A549 treated with dexamethasone at 1 μM for 4 hours (cell line): ENCODE results near the gene BGN. TPM values are rescaled to one million over a fixed set of nuclear protein-coding genes. Genes with fewer than 3 reads are reported as not detected.

Source experiments
- total RNA-seq: library from RNA; stranded (reverse); fragments of 200-300 nt; extraction: Qiagen RNA extraction; gene quantifications from 5 replicates; pipeline ENCODE4 v1.2.3, GENCODE V29; 2022

BGN gene
- total RNA-seq, result 0.06 to 0.08 TPM in 2 of 5 replicates, not detected in the others

DNA sequence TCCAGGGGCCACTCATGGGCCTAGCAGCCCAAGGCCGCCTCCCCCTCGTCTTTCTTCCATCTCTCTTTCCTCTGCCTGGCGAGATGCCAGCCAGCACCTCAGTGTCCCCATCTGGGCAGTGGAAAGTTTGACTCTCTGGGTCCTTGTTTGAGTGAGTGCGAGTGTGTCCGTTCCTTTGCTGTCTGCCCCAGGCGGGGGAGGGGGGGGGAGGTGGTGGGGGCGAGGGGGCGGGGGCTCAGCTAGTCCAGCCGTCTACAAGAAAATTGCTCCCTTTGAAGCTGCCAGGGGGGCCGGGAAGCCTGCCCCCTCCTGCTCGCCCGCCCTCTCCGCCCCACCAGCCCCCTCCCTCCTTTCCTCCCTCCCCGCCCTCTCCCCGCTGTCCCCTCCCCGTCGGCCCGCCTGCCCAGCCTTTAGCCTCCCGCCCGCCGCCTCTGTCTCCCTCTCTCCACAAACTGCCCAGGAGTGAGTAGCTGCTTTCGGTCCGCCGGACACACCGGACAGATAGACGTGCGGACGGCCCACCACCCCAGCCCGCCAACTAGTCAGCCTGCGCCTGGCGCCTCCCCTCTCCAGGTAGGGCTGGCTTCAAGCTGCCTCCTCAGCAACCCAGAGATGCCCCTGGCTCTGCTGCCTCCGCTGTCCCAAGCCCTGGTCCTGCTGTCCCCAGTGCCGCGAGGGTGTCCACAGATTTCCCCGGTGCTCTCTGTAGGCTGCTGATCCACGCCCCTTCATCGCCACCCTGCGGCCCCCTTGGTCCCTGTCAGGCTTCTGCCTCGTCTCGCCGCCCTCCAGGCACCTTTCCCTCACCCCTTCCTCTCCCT lies at the start of gene BGN:
BGN (plus strand) TSS at position 440 of the 821 bp plus-strand sequence. CDS start 9,652 bp downstream, outside the sequence.

DNA sequence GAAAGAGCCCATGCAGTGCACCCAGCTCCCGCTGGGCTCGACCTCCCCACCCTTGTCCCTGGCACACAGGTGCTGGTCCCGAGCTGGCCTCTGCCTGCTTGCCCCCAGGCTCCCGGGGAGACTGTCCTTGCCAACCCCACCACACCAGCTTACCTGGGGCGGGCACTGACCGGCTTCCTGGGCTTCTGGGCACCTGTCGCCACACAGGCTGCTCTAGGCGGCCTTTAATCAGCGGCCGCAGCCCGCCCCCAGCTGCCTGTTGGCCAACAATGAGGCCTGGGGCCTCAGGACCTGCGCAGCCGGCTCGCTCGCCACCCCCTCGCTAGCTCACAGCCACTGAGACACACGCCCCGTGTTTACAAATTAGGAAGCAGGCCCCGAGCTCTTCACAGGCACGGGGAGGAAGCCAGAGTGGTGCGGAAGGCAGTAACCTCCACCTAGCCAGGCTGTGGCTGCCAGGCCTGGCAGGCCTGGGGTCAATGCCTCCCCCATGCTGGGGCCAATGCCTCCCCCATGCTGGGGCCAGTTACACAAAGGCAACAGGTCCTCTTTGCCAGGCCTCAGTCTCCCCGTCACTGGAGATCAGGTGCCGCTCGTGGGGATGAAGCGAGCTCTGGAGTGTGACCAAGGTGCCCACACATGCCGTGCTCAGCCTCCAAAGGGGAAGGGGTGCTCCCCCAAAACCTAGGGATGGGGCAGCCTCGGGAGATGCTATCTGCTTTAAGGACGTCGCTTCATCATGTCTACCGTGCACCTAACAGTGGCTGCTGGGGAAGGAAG lies 48.7 kb upstream of the BGN start, which contains the start of gene TREX2:
TREX2 (minus strand) TSS at position 201 of the 780 bp plus-strand sequence. CDS start 626 bp downstream, outside the sequence.

DNA sequence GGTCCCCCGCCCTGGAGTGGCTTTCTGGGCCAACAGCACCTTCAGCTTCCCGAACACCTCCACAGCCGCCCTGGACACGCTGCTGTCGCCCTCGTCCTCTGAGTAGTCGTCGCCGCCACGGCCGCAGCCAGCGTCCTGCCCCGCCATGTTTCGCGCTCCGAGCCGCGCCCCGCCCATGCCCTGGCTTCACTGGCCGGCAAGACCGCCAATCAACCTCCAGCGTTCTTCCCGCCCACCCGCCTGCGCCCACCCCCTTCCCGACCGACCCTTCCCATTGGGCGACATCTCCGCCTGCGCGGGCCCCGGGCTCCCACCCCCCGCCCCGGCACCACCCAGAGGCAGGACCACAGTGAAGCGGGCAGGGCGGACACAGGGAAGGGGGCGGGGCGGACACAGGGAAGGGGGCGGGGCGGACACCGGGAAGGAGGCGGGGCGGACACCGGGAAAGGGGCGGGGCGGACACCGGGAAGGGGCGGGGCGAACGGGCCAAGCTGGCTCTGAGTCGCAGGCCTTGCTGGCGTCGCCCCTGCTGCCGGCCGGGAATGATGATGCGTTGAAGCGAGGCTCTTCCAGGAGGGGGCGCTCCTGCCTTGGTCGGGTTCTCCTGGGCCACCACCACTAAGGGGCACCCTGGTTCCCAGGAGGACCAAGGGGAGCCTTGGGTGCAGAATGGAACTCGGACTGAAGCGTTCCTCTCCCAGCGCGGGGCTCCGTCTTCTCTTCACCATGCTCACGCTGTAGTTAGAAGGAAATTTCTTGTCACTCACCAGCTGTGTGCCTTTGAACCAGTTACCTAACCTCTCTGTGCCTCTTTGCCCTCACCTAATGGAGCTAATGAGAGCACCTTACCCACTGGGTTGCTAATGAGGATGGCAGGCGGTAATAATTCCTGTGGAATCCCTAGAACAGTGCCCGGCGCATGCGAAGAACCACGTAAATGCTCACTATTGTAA lies 24.1 kb upstream of the BGN start, which contains the start of gene HAUS7:
HAUS7 (minus strand) TSS at position 166 of the 953 bp plus-strand sequence; CDS start at position 147, 19 bp downstream.

DNA sequence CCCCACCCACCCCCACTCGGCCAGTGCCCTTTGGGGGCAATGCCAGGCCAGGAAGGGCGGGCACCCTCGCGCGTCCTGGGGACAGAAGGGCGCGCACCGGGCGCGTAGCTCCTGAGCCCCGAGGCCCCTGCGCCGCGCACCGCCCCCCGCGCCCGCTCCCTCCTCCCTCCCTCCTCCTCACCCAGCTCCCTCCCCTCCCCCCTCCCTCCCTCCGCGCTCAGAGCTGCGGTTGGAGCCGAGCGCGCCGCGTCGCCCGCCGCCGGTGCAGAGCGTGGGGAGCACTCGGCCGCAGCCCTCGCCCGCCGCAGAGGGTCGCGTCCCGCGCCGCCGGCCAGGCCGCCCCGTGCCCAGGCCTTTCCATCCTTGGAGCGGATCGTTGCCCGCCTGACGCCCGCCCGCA lies 22.6 kb downstream of the BGN start, which contains the start of gene ATP2B3:
ATP2B3 (plus strand) TSS at position 220 of the 400 bp plus-strand sequence. CDS start 18,606 bp downstream, outside the sequence.

Other genes with a start within 250 kb of the BGN start
- not detected in 5 replicates for gene PNMA6F, start 173.2 kb upstream of the BGN start, total RNA-seq
- gene ZNF275, start 160.8 kb upstream of the BGN start, total RNA-seq, result 5.1 to 7.5 TPM (median 6.2 TPM) in 5 replicates
- 0.05 TPM in 1 of 5 replicates, not detected in the others for gene PNMA6E, start 93.6 kb upstream of the BGN start, total RNA-seq
- gene ZFP92, start 83.5 kb upstream of the BGN start, total RNA-seq, result 0.50 to 0.71 TPM (median 0.56 TPM) in 5 replicates
- gene TREX2, start 48.9 kb upstream of the BGN start, total RNA-seq, result 0.63 to 1.7 TPM (median 1.3 TPM) in 5 replicates
- gene HAUS7, start 24.4 kb upstream of the BGN start, total RNA-seq, result 43.8 to 52.0 TPM (median 45.5 TPM) in 5 replicates
- 0.07 to 0.15 TPM (median 0.13 TPM) in 5 replicates for gene ATP2B3, start 22.7 kb downstream of the BGN start, total RNA-seq
- gene CCNQ, start 104.2 kb downstream of the BGN start, total RNA-seq, result 40.3 to 64.4 TPM (median 60.1 TPM) in 5 replicates
- 1.0 to 2.0 TPM (median 1.3 TPM) in 5 replicates for gene DUSP9, start 152.2 kb downstream of the BGN start, total RNA-seq
- 0.07 to 0.41 TPM (median 0.18 TPM) in 5 replicates for gene PNCK, start 178.8 kb downstream of the BGN start, total RNA-seq
- 9.1 to 15.3 TPM (median 12.7 TPM) in 5 replicates for gene SLC6A8, start 192.9 kb downstream of the BGN start, total RNA-seq
- 339 to 415 TPM (median 357 TPM) in 5 replicates for gene BCAP31, start 229.4 kb downstream of the BGN start, total RNA-seq
- 2.6 to 4.7 TPM (median 4.2 TPM) in 5 replicates for gene ABCD1, start 229.9 kb downstream of the BGN start, total RNA-seq